ENCODE results near the gene BCAR3.
"Not testable (repeated sequence)": the region's sequence is repeated elsewhere in the genome, so short reads cannot be mapped to it uniquely, and the experiment has no call there.

BCAR3 gene

GRCh38 chr1:93705892-93706500, 24.4 kb upstream of the BCAR3 start:
- DNase-seq: peak in 3 of 4 experiments; percentile 59 to 61 (median 59)

- DNase-seq: peak; percentile 84 to 94 (median 90)
Measured at GRCh38 chr1:93704052-93704451, 22.4 kb upstream of the BCAR3 start.

- DNase-seq: peak in 3 of 4 experiments; percentile 48 to 64 (median 56)
Measured at GRCh38 chr1:93703643-93704042, 22.0 kb upstream of the BCAR3 start.

GRCh38 chr1:93702828-93703183, 21.2 kb upstream of the BCAR3 start:
- no peak for DNase-seq

GRCh38 chr1:93702111-93702827, 20.6 kb upstream of the BCAR3 start:
- DNase-seq: no peak

GRCh38 chr1:93701629-93702028, 20.0 kb upstream of the BCAR3 start:
- DNase-seq: no peak

- DNase-seq: no peak
Measured at GRCh38 chr1:93700532-93701469, 19.2 kb upstream of the BCAR3 start.

- no peak for DNase-seq
Measured at GRCh38 chr1:93699503-93700168, 18.0 kb upstream of the BCAR3 start.

GRCh38 chr1:93699049-93699384, 17.4 kb upstream of the BCAR3 start:
- no peak for DNase-seq

- no peak for DNase-seq
Measured at GRCh38 chr1:93698329-93699048, 16.9 kb upstream of the BCAR3 start.

GRCh38 chr1:93697566-93697965, 15.9 kb upstream of the BCAR3 start:
- not testable (repeated sequence) for DNase-seq

- DNase-seq: peak; percentile 48 to 78 (median 64)
Measured at GRCh38 chr1:93695411-93696005, 13.9 kb upstream of the BCAR3 start.

GRCh38 chr1:93694819-93695218, 13.2 kb upstream of the BCAR3 start:
- no peak for DNase-seq

GRCh38 chr1:93694039-93694438, 12.4 kb upstream of the BCAR3 start:
- no peak for DNase-seq

GRCh38 chr1:93692983-93693591, 11.4 kb upstream of the BCAR3 start:
- DNase-seq: peak; percentile 55 to 83 (median 70)

GRCh38 chr1:93692451-93692861, 10.8 kb upstream of the BCAR3 start:
- peak in 1 of 4 experiments; percentile 28 for DNase-seq

GRCh38 chr1:93692026-93692425, 10.4 kb upstream of the BCAR3 start:
- DNase-seq: no peak

GRCh38 chr1:93690921-93691789, 9.5 kb upstream of the BCAR3 start:
- DNase-seq: peak in 3 of 4 experiments; percentile 47 to 68 (median 53)

- DNase-seq: no peak
Measured at GRCh38 chr1:93690341-93690740, 8.7 kb upstream of the BCAR3 start.
